ENCODE results near the gene MYBPC1.
A peak's percentile ranks its signal among the peaks of the same experiment; 100 is the strongest.

MYBPC1 gene

GRCh38 chr12:101604132-101604531 lies 9.4 kb downstream of the MYBPC1 start:
- DNase-seq: no peak

DNA sequence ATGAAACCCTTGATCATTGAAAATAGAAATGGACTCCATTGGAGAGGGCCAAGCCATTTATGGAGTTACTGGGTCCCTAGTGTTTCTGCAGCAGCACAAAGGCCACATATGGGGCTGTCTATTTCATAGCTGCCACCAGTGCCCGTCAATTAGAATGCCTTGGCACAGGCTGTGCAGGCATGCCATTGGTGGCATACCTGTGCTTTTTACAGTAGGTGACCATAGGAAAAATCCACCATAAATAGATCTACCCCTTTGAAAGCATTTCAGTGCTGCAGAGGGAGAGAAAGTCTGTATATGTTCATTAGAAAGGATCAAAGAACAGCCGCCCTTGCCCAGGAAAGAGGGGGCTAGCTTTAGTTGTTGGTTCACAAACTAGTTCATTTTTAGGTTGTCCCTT lies 13.1 kb downstream of the MYBPC1 start:
- DNase-seq: no peak

- no peak for DNase-seq
These were observed 13.7 kb downstream of the MYBPC1 start for GRCh38 chr12:101608301-101609133.

DNA sequence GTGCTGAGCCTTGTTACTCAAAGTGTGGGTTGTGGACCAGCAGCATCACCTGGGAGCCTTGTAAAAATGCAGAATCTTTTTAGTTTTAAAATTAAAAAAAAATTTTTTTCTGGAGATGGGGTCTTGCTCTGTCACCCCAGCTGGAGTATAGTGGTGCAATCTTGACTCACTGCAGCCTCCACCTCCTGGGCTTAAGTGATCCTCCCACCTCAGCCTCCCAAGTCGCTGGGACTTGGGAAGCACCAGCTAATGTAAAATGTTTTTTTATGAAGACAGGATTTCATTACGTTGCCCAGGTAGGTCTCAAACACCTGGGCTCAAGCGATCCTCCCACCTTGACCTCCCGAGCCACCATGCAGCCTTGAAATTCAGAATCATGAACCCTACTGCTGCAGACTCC lies 14.4 kb downstream of the MYBPC1 start:
- DNase-seq: no peak

DNA sequence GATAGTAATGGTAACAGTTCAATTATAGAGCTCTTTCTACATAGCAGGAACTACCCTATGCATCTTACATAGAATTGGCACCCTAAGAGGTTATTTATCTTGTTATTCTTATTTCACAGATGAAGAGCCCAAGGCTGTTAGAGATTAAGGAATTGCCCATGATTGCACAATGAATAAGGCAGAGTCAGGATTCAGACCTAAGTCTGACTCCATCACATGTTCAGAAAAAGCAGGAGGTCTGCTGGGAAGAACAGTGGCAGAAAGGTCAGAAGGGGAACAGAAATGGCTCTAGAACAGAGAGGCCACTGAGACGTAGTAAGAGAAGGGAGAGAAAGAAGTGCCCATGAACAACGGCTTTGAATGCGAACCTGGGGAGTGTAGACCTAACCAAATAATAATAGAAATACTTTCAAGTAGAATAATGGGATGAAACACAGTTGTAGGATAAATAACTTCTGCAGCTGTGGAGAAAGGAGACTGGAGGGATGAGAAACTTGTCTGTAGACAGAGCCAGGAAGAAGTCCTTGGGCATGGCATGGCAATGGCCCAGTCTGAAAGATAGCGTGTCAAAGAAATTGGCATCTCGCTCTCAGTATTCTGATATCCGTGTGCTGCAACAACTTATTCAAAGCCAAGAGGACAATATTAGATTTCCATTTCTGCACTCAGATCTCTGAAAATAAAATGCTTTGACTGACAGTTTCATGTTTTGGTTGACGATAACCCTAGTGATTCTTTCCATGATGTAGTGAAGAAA lies 17.6 kb downstream of the MYBPC1 start:
- DNase-seq: no peak

DNA sequence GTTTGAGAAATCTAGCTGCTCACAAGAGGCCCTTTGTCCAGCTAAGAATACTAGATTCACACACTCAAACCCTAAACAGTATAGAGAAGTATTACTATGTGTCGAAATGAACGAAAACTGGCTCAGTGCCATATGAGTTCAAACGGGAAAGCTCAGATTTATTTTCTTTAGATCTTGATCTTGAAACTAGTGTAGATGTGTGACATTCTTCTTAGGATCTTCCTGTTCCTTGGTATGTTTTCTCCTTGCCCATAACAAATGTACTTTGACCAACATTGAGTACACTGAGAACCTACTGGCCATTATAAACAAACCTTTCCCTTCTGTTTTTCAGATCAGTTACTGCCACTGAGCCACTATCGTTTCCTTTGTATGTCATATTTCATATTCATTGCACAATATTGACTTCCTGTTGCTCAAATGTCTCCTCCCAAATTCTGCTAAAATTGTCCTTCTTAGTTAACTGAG lies 21.3 kb downstream of the MYBPC1 start:
- DNase-seq: no peak

- no peak for DNase-seq
These were observed 24.4 kb downstream of the MYBPC1 start for GRCh38 chr12:101619026-101619786.

- no peak for DNase-seq
These were observed 25.3 kb downstream of the MYBPC1 start for GRCh38 chr12:101619858-101620761.

DNA sequence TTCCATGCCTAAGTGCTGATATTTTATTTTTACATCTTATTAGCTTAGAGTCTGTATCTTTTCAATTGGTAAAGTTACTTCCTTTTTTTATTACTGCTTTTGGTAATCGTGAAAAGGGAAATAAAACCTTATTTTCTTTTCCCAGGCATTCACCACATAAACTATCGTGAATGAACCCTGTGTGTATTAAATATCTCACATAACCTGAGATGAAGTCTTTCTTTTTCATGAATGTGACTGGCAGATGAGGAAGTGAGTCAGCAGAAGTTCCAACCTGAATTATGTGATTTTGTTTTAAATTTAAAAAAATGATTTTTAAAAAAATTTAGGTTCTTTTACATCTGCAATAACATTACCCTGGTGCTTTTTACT lies 26.0 kb downstream of the MYBPC1 start:
- no peak for DNase-seq

- no peak for DNase-seq
These were observed 33.9 kb downstream of the MYBPC1 start for GRCh38 chr12:101628676-101629075.

- DNase-seq: no peak
These were observed 40.0 kb downstream of the MYBPC1 start for GRCh38 chr12:101634724-101635123.

- no peak for DNase-seq
These were observed 43.2 kb downstream of the MYBPC1 start for GRCh38 chr12:101637936-101638335.

- DNase-seq: peak; percentile 20
These were observed 47.6 kb downstream of the MYBPC1 start for GRCh38 chr12:101642115-101643067.

DNA sequence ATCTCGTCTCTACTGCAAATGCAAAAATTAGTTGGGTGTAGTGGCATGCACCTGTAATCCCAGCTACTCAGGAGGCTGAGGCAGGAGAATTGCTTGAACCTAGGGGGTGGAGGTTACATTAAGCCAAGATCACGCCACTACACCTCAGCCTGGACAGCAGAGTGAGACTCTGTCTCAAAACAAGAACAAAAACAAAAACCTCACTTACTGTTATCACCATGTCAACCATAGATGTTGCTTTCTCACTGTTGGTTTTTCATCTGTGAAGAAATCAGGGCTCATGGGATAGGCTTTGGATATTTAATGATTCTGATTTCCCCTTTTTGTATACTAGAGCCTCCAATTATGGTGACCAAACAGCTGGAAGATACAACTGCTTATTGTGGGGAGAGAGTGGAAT lies 52.9 kb downstream of the MYBPC1 start:
- DNase-seq: no peak

DNA sequence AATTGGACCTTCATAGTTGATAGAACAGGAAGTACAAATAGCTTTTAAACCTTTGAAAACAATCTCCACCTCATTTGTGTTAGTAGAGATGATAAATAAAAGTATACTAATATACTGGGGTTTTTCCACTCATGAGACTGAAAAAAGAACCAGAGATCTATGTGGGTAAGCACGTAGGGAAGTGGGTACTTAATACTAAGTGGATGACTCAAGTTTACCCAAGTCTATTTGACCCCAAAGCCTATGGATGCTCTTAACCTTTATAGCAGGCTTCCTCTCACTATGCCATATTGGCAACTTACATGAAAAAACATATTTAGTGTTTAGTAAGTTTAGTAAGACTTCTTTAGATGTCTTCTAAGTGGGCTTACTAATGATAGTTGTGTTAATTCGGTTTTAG lies 53.4 kb downstream of the MYBPC1 start:
- DNase-seq: no peak

DNA sequence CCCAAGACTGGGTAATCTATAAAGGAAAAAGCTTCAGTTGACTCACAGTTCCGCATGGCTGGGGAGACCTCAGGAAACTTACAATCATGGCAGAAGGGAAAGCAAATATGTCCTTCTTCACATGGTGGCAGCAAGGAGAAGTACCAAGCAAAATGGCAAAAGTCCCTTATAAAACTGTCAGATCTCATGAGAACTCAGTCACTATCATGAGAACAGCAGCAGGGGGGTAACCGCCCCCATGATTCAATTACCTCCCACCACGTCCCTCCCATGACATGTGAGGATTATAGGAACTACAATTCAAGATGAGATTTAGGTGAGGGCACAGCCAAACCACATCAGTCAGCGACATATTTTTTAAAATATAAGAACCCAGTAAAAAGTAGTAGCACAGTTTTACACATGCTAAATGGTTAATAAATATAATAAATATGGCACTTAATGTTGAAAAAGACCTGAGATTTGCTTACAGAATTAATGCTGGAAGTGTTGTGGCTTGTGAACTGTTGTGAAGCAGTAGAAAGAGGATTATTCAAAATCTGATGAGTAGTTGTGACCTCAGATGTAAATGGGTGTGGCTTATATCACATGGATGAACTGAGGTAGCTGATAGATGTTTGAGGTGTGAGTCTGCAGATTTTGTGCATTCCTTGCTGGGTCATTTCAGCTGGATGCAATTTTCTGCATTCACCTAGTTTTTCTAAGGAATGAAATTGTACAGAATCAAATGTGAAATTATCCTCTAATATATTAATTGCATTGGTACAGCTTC lies 55.8 kb downstream of the MYBPC1 start:
- no peak for DNase-seq

DNA sequence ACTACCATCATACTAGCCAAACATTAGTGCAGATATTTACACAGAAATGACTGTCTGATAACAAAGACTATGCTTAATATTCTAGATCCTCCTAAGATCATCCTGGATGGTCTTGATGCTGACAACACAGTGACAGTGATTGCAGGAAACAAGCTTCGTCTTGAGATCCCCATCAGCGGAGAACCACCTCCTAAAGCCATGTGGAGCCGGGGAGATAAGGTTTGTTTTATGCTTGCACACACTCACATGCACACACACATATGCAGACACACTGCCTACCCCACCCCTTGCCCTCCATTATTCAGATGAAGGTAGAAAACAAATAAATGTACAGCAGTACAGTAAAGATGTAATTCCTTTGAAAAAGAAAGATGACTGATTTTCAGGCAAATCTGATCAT lies 58.3 kb downstream of the MYBPC1 start:
- no peak for DNase-seq

- DNase-seq: no peak
These were observed 58.7 kb downstream of the MYBPC1 start for GRCh38 chr12:101653503-101653902.

- DNase-seq: no peak
These were observed 59.7 kb downstream of the MYBPC1 start for GRCh38 chr12:101654442-101654841.

GRCh38 chr12:101655393-101655792 lies 60.6 kb downstream of the MYBPC1 start:
- no peak for DNase-seq
